ENCODE results near the gene SYF2.

SYF2 gene

DNA sequence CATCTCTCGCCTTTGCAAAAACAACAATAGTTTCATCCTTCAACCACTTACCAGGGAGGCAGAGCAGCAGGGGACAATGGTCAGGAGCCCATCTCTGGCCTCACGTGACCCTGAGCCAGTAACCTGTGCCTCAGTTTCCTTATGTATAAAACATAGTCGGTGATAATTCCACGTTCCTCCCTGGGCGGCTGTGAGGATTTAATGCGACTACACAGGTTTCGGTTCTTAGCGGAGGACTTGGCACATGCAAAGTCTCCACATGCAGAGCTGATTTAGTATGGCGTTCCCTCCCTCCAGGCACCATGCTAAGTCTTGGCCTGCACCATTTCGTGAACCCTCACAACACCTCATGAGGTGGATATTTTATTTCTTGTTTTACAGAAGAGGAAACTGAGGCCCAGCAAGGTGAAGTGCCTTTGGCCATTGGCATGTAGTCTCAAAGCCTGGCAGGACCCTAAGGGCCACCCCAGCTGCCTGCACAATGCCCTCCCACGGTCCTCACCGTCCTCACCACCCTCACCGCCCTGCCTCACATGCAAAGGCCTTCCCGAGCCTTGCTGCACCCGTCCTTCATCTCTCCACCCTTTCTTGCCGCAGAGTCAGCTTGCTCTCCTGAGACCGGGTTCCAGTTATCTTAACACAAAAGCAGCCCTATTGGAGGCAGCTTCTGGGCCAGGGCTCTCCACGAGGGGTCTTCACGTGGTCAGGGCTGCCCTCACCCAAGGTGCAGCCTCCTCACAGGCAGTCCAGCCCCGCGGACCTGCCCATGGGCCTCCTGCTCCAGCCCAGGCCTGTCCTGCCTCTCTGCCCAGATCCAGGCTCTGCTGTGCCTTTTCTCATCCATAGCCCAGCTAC, 48.9 kb downstream of the SYF2 start:
- DNase-seq (ENCODE audit: low read depth) = no peak

GRCh38 chr1:25182629-25183028, 49.7 kb downstream of the SYF2 start:
- DNase-seq (ENCODE audit: low read depth) = peak; percentile 16

DNA sequence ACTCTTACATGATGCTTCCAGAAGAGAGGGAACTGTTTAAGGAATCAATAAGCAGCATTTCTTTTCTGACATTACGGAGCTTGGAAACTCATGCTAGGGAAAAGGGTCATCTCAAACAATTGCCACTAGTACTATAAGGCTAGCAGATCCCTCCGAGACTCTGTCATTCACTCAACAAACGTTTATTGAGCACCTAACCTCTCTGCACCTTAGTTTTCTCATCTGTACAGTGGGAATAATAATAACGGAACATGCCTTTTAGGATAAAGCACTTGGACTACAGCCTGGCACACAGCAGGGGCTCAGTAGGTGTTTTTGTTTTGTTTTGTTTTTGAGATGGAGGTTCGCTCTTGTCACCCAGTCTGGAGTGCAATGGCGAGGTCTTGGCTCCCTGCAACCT, 51.3 kb downstream of the SYF2 start:
- DNase-seq (ENCODE audit: low read depth) = no peak

GRCh38 chr1:25178917-25179561, 53.3 kb downstream of the SYF2 start:
- DNase-seq (ENCODE audit: low read depth) = no peak

GRCh38 chr1:25174730-25175612, 57.3 kb downstream of the SYF2 start:
- DNase-seq (ENCODE audit: low read depth) = no peak

DNA sequence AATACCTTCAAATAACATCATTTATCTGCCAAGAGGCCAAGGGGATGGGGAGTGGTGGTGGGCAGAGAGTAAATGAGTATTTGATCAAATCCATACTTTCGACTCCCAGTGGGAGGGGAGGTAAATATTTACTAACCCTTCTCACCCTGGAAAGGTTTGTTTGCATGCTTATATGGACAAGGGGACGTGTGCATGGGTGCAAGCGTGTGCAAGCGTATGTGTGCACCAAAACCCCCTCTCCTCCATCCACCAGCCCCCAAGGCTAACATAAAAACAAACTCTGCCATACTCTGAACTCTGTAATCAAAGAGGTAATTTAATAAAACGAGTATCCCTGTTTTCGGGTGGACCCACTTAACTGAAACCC, 58.0 kb downstream of the SYF2 start:
- DNase-seq (ENCODE audit: low read depth) = no peak

GRCh38 chr1:25173809-25174340, 58.4 kb downstream of the SYF2 start:
- DNase-seq (ENCODE audit: low read depth) = no peak

All from stromal cell of bone marrow (primary cell).